Muscle layer of duodenum (tissue), 2 donors: Measurements from ENCODE around the gene CTNNAL1.

Experiments
- H3K27ac ChIP-seq: one replicate; pipeline ENCODE4 v1.7.0; 2013; ENCODE audit warnings: mild to moderate bottlenecking, low read length
- H3K27me3 ChIP-seq: one replicate; pipeline ENCODE4 v1.7.0; 2013; ENCODE audit warnings: low read depth, mild to moderate bottlenecking, control low read depth, low read length
- H3K36me3 ChIP-seq, 2 donors: one replicate each; pipeline ENCODE4 v1.7.0; 2013; ENCODE audit warnings: low read length in 2 of 2, control low read depth in 1 of 2, mild to moderate bottlenecking in 1 of 2; ENCODE audit not compliant: insufficient read depth in 2 of 2, control insufficient read depth in 1 of 2
- H3K4me1 ChIP-seq, 2 donors: one replicate each; pipeline ENCODE4 v1.7.0; 2013; ENCODE audit warnings: low read length in 2 of 2, mild to moderate bottlenecking in 2 of 2, control low read depth in 1 of 2, moderate library complexity in 1 of 2; ENCODE audit not compliant: insufficient read depth in 2 of 2, control insufficient read depth in 1 of 2
- H3K4me3 ChIP-seq, 2 donors: one replicate each; pipeline ENCODE4 v1.7.0; 2013; ENCODE audit warnings: low read length in 2 of 2, low read depth in 1 of 2, mild to moderate bottlenecking in 1 of 2
- H3K9me3 ChIP-seq, 2 donors: one replicate each; pipeline ENCODE4 v1.7.0; 2013; ENCODE audit warnings: low read length in 2 of 2, control low read depth in 1 of 2, mild to moderate bottlenecking in 1 of 2; ENCODE audit not compliant: control insufficient read depth in 1 of 2
- donor health status: healthy.

CTNNAL1 gene

DNA sequence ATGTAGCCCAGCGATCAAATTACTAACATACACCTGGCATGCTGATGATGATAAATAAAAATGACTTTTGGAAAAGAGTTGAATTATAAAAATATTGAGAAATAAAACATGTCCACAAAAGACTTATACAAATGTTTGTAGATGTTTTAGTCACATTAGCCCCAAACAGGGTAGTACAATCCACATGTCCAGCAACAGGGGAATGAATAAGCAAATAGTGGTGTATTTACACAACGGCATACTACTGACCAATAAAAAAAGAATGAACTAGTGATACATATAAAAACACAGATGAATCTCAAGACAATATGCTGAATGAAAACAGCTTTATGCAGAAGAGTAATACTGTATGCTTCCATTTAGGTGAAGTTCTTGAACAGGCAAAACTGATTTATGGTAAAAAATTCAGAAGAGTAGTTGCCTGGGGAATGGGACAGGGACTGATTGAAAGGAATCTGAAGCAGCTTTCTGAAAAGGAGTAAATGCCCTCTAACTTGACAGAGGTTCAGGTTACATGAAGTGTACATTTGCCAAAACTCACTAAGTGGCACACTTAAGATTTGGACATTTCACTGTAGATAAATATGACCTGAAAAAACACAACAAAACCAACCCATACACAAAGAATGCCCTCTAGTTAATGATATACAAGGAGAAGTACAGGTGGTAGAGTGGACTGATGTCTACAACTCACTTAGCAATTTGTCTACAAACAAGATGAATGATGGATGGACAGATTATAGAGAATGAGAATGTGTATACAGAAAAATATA, 115.8 kb downstream of the CTNNAL1 start:
- Histone ChIP-seq H3K27me3 (no peaks in the 10 kb centered on the region), H3K9me3 (no peaks in the 10 kb centered on the region), H3K4me1 (no peaks in the 10 kb centered on the region), H3K4me3 (no peak overlapping the region), H3K36me3 (peaks cover 83 to 89% of the 10 kb centered on the region in 2 donors), H3K27ac (no peak overlapping the region)

GRCh38 chr9:108894225-108894997, 118.9 kb downstream of the CTNNAL1 start:
- Histone ChIP-seq H3K36me3 (peaks cover 80 to 88% of the 10 kb centered on the region in 2 donors), H3K27me3 (no peaks in the 10 kb centered on the region), H3K4me3 (no peak overlapping the region), H3K4me1 (no peaks in the 10 kb centered on the region), H3K27ac (no peak overlapping the region), H3K9me3 (no peaks in the 10 kb centered on the region)
